ENCODE measurements around the gene SLC28A3.
"Not testable (repeated sequence)": the region's sequence is repeated elsewhere in the genome, so short reads cannot be mapped to it uniquely, and the experiment has no call there.

SLC28A3 gene, protein sequence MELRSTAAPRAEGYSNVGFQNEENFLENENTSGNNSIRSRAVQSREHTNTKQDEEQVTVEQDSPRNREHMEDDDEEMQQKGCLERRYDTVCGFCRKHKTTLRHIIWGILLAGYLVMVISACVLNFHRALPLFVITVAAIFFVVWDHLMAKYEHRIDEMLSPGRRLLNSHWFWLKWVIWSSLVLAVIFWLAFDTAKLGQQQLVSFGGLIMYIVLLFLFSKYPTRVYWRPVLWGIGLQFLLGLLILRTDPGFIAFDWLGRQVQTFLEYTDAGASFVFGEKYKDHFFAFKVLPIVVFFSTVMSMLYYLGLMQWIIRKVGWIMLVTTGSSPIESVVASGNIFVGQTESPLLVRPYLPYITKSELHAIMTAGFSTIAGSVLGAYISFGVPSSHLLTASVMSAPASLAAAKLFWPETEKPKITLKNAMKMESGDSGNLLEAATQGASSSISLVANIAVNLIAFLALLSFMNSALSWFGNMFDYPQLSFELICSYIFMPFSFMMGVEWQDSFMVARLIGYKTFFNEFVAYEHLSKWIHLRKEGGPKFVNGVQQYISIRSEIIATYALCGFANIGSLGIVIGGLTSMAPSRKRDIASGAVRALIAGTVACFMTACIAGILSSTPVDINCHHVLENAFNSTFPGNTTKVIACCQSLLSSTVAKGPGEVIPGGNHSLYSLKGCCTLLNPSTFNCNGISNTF

DNA sequence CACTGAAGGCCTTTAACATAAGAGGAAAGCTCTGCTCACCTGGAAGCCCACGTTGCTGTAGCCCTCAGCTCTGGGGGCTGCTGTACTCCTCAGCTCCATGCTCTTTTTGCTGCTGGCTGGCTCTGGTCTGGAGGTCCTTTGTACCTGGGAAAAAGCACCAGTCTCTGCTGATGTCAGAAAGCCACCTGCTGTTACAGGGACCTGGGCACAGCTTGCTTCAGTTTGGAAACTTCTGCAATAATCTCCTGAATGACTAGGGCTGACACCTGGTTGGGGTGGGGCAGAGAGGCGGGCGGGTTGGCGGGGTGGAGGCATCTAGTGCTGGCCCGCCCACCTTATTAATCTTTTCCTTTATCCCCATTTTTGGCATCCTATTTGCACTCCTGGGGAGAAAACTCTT, at the start of gene SLC28A3:
SLC28A3 (minus strand) TSS at position 224 of the 400 bp plus-strand sequence; CDS start at position 99, 125 bp downstream.
- TF ChIP-seq, protein P1, sequence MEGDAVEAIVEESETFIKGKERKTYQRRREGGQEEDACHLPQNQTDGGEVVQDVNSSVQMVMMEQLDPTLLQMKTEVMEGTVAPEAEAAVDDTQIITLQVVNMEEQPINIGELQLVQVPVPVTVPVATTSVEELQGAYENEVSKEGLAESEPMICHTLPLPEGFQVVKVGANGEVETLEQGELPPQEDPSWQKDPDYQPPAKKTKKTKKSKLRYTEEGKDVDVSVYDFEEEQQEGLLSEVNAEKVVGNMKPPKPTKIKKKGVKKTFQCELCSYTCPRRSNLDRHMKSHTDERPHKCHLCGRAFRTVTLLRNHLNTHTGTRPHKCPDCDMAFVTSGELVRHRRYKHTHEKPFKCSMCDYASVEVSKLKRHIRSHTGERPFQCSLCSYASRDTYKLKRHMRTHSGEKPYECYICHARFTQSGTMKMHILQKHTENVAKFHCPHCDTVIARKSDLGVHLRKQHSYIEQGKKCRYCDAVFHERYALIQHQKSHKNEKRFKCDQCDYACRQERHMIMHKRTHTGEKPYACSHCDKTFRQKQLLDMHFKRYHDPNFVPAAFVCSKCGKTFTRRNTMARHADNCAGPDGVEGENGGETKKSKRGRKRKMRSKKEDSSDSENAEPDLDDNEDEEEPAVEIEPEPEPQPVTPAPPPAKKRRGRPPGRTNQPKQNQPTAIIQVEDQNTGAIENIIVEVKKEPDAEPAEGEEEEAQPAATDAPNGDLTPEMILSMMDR (IDR thresholded peaks at IDR 0.05; ENCODE audit: low read depth, low read length), result no peak
- no peak within 1 kb of the TSS for H3K4me3 ChIP-seq (replicated peaks in 1 of 2; ENCODE audit: low read depth in 2 of 2, low read length in 2 of 2)
- no peak for DNase-seq (ENCODE audit: low read depth in 2 of 2)

DNA sequence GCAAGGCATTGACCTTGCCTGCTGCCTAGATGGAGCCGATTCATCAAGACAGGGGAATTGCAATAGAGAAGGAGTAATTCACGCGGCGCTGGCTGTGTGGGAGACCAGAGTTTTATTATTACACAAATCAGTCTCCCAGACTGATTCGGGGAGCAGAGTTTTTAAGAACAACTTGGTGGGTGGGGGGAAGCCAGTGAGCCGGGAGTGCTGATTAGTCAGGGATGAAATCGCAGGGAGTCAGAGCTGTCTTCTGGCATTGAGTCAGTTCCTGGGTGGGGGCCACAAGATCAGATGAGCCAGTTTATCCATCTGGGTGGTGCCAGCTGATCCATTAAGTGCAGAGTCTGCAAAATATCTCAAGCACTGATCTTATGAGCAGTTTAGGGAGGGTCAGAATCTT, 49.7 kb upstream of the SLC28A3 start:
- peak in 1 of 2 donors; percentile 58 for DNase-seq (ENCODE audit: low read depth in 2 of 2)
- not testable (repeated sequence) for H3K4me3 ChIP-seq (replicated peaks in 1 of 2; ENCODE audit: low read depth in 2 of 2, low read length in 2 of 2)

DNA sequence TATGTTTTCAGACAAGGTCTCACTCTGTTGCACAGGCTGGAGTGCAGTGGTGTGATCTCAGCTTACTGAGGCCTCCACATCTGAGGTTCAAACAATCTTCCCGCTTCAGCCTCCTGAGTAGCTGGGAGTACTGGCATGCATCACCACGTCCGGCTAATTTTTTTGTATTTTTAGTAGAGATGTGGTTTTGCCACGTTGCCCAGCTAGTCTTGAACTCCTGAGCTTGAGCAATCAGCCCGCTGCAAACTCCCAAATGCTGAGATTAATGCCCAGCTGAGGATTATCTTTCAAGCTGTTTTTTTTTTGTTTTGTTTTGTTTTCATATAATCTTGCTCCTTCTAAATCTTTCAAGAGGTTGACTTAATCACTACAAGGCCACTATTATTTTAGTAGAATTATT, 47.3 kb upstream of the SLC28A3 start:
- TF ChIP-seq, protein P1 (IDR thresholded peaks at IDR 0.05; ENCODE audit: low read depth, low read length), result no peak
- H3K4me3 ChIP-seq (replicated peaks in 1 of 2; ENCODE audit: low read depth in 2 of 2, low read length in 2 of 2), result no peak overlapping the region
- peak; percentile 25 to 49 for DNase-seq (ENCODE audit: low read depth in 2 of 2)

DNA sequence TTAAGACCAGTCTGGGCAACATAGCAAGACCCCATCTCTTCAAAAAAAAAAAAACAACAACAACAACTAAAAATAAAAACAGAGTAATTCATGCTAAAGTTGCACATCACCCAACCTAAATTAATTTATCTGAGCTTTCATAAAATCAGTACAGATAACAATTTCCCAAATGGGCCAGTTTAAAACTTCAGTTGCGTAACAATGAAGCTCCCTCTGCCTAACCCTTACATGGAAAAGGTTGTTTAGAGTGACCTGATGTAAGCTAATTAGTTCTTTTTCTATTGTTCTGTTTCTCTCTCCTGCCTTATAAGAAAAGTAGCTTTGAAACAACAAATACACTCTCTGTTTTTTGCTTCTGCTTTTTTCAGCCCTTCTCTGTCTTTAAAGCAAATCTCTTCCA, 46.2 kb upstream of the SLC28A3 start:
- no peak overlapping the region for H3K4me3 ChIP-seq (replicated peaks in 1 of 2; ENCODE audit: low read depth in 2 of 2, low read length in 2 of 2)
- no peak for DNase-seq (ENCODE audit: low read depth in 2 of 2)
- TF ChIP-seq, protein P1 (IDR thresholded peaks at IDR 0.05; ENCODE audit: low read depth, low read length), result no peak

DNA sequence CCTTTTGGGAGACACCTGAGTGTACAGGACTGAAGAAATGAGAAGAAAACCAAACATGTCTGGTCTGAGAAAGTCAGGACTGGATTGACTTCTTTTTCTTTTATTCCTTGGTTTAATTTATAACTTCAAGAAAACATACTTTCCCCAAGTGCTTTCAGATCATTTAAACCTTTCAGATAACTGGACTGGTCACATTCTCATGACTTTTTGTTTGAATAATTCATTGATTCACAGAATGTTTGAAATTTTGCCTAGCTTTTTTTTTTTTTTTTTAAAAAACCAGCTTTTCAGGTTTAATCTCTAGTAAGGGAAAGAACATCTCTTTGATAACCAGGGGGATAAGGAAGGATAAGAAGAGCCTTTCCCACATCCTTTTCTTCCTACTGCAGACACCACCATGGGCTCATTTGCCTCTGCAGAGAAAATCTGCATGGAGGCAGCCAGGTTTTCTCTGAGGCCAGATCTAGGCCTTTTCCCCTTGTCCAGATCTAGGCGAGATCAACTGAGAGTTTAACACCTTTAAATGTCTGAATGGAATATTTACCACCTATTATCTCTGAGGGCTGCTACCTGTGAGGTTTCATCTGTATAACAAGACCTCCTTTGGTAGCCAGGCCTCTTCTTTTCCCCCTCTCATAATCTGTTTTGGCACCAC, 45.0 kb upstream of the SLC28A3 start:
- no peak for DNase-seq (ENCODE audit: low read depth in 2 of 2)
- TF ChIP-seq, protein P1 (IDR thresholded peaks at IDR 0.05; ENCODE audit: low read depth, low read length), result no peak

DNA sequence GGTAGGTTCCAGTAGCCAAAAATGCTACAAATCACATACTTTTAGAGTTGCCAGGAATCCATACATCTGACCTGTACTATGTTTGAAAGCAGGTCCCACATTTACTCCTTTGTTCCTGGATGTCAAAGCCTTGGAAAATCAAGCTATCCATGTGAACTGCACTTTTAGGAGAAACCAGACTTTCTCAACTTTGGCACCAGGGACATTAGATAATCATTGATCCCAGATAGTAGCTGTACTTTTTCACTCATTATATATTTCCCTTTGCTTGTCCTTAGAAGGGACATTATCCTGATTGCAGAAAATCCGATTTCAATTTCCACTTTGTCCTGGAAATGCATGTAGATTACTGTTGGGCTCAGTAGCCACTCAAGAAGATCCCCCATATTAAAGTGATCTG, 44.1 kb upstream of the SLC28A3 start:
- no peak overlapping the region for H3K4me3 ChIP-seq (replicated peaks in 1 of 2; ENCODE audit: low read depth in 2 of 2, low read length in 2 of 2)
- TF ChIP-seq, protein P1 (IDR thresholded peaks at IDR 0.05; ENCODE audit: low read depth, low read length), result no peak
- no peak for DNase-seq (ENCODE audit: low read depth in 2 of 2)

More for the DNA sequence above, 45.0 kb upstream of the SLC28A3 start:
- H3K4me3 ChIP-seq (replicated peaks in 1 of 2; ENCODE audit: low read depth in 2 of 2, low read length in 2 of 2), result no peak overlapping the region

DNA sequence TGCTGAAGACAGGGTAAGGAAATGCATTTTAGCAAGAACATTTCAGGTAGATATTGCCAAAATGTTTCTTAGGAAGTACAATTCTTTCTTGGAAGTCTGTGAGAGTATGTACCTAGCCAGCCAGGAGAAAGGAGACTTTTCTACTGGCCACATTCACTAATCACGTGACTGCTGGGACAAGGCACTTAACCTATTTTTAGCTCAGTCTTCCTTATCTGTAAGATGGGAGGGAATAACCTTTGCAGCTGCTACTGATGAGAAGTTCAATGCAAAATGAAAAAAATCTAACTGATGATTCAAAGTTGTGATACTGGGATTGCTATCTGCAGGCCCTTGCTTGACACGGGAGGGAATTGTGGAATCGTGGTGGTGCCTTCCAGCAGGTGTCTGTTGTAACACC, 42.6 kb upstream of the SLC28A3 start:
- no peak overlapping the region for H3K4me3 ChIP-seq (replicated peaks in 1 of 2; ENCODE audit: low read depth in 2 of 2, low read length in 2 of 2)
- DNase-seq (ENCODE audit: low read depth in 2 of 2), result no peak
- TF ChIP-seq, protein P1 (IDR thresholded peaks at IDR 0.05; ENCODE audit: low read depth, low read length), result no peak

Data from cardiac fibroblast (primary cell).